Astrocyte of the cerebellum (primary cell): ENCODE results near the gene FEV.

Experiments used
- DNase-seq: peaks from one replicate; pipeline ENCODE4 v3.0.0-alpha.2; 2011; ENCODE audit warnings: low read depth
- H3K4me3 ChIP-seq: 2 replicates; pipeline ENCODE4 v1.5.1; 2011; ENCODE audit warnings: mild to moderate bottlenecking, low read depth, low read length, moderate library complexity
- in situ Hi-C: cut with HindIII; loops from 2 replicates; pipeline ENCODE4 v1.10.0; 2017; ENCODE audit warnings: low sequenced_read_pairs
- TF ChIP-seq, protein P1 (sequence below): IDR thresholded peaks from 2 replicates; pipeline ENCODE4 v1.5.1; 2012; ENCODE audit warnings: low read length, low read depth, moderate library complexity, mild to moderate bottlenecking; ENCODE audit errors: missing control alignments

The FEV gene

DNA sequence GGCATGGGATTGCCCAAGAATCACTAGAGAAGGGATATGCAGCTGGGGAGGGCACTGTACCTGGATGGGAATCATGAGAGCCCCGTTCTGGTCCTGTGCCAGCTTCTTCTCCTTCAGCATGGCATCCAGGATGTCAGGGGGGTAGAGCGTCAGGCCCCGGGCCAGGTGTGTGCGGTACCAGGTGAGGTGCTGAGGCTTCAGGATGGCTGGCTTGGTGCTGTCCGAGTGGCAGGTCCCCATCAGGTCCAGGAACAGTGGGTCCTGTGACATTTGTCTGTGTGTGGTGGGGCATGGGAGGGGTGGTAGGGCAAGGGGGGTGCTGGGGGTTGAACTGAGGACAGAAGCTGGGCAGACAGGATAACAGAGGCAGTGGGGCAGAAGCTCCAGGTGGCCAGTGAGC is 43.2 kb upstream of the FEV start:
- TF ChIP-seq, protein P1, sequence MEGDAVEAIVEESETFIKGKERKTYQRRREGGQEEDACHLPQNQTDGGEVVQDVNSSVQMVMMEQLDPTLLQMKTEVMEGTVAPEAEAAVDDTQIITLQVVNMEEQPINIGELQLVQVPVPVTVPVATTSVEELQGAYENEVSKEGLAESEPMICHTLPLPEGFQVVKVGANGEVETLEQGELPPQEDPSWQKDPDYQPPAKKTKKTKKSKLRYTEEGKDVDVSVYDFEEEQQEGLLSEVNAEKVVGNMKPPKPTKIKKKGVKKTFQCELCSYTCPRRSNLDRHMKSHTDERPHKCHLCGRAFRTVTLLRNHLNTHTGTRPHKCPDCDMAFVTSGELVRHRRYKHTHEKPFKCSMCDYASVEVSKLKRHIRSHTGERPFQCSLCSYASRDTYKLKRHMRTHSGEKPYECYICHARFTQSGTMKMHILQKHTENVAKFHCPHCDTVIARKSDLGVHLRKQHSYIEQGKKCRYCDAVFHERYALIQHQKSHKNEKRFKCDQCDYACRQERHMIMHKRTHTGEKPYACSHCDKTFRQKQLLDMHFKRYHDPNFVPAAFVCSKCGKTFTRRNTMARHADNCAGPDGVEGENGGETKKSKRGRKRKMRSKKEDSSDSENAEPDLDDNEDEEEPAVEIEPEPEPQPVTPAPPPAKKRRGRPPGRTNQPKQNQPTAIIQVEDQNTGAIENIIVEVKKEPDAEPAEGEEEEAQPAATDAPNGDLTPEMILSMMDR: no peak
- in situ Hi-C loops: no loop called here
- no peak overlapping the region for H3K4me3 ChIP-seq
- no peak for DNase-seq

DNA sequence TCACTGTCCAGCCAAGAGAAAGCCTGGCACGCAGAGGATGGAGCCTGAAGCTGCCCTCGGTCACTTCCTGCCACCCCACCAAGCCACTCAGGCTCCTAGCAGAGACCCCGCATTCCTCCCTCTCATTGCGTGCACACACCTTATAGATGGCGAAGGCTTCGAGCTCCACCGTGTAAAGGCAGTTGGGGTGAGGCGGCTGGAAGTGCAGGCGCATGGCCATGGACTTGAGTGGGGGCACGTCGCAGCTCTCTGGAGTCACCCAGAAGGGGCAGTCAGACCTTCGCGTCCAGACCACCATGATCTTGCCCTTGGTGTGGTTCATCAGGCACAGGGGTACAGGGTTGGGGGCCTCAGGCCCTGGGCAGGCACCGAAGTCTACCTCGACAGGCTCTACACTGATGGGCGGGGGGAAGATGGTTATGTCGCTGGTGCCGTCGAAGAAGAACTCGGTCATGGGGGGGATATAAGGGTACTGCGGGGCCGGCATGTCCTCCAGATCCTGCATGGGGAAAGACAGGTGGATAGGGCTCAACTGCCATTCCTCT is 42.6 kb upstream of the FEV start:
- in situ Hi-C loops: no loop called here
- H3K4me3 ChIP-seq: no peak overlapping the region
- TF ChIP-seq, protein P1: no peak
- no peak for DNase-seq

DNA sequence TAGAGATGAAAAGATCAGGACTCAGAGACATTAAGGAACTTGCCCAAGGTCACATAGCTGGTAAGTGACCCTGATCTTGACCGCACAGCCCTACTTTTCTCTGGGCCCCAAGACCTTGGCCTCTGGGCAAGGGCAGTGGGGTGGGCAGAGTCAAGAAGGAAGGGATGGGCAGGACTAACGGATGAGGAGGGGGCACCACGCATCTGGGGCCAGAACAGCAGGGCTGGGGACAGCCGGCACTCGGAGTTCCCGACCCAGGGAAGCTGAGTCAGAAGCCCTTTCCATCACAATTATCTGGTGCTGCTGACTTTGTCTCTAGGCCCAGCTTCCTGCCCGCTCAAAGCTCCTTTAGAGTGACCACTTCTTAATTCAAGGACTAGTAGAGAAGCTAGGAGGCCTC is 42.0 kb upstream of the FEV start:
- TF ChIP-seq, protein P1: no peak
- in situ Hi-C loops: no loop called here
- DNase-seq: no peak
- H3K4me3 ChIP-seq: no peak overlapping the region

DNA sequence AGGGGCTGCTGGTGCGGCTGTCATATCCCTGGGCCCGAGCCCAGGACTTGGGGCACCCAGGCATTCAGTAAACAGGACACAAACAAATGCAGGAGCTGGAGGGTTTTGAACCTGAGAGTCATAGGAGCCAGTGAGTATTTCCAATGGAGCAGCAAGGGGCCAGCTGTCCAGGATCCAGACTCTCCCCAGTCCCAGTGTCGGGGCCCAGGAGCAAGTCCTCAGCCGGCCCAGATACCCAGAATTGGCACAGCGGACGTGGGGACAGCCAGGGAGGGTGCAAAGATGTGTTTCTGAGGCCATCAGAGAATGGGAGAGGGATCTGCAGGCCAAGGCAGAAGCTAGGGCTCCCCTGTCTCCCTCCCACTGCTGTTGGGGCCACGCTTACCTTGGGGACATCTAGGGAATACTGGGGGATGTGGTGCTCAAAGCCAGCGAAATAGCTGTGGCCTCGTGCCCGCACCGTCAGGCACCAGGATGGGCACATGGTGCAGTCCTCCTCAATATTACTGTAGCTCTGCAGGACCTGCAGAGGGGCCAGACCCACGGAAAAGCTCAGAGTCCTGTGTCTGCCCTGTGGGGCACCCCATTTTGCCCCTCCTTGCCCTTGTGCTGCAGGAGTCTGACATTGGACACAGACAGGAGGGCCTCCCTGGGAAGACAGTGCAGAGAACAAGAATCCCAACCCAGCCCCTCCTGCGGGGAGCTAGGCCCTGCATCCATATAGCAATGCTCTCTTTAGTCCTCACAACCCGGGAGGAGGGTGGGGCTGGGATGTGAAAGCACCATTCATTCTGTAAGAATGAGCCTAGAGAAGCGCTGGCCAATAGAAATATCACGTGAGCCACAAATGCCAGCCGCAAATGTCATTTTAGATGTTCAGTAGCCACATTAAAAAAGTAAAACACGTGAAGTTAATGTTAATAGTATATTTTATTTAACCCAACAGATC is 40.9 kb upstream of the FEV start:
- TF ChIP-seq, protein P1: no peak
- in situ Hi-C loops: no loop called here
- no peak for DNase-seq
- no peak overlapping the region for H3K4me3 ChIP-seq

DNA sequence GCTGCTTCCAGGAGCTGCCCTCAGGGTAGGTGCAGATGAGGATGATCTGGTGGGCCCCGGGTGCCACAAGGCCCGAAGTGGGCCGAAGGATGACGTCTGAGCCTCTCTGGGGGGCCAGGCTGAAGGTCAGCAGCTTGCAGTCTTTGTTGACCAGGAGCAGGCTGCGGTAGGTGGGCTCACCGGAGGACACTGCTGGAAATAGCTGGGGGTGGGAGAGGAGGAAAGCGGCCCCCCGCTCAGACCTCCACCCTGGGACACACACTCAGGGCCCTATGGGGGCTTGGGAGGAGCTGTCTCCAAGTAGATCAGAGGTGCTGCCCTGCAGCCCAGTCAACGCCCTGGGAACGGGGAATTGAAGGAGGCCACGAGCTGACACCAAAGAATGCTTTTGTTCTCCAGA is 39.1 kb upstream of the FEV start:
- TF ChIP-seq, protein P1: no peak
- DNase-seq: no peak
- no peak overlapping the region for H3K4me3 ChIP-seq
- in situ Hi-C loops: no loop called here

DNA sequence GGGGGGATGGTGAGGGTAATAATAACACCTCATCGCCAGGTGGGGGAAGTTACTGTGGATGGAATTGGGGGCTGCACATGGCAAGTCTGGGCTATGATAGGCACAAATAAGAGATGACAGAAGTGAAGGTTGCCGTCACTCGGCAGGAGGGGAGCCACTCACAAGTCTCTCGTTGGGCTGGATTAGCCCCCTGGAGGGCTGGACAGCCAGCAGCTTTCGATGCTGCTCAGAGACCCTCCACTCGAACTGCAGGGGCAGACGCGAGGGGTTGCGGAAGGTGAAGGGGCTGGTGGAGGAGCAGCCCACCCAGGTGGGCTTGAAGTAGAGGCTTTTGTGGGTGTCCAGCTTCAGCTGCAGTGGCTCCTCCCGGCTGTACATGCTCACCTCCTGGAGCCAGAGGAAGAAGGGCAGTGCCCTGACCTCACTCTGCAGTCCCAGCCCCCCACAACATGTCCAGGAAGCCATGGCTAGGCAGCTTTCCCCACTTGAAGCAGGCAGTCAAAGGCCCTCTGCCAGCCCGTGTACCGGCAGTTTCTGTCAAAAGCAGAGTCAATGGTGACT is 38.1 kb upstream of the FEV start:
- DNase-seq: no peak
- in situ Hi-C loops: no loop called here
- H3K4me3 ChIP-seq: no peak overlapping the region
- TF ChIP-seq, protein P1: no peak
